Left cardiac atrium (tissue), 4 donors: ENCODE results near the gene DTX4. TPM values are rescaled to one million over a fixed set of nuclear protein-coding genes. Genes with fewer than 3 reads are reported as not detected.
"Not testable (repeated sequence)": the region's sequence is repeated elsewhere in the genome, so short reads cannot be mapped to it uniquely, and the experiment has no call there.

Experiments used
- ATAC-seq, 2 donors: fragments of 200-7000 bp; cut with Tn5 transposase; one replicate each; pipeline ENCODE4 v1.9.1; 2020; ENCODE audit warnings: mild to moderate bottlenecking in 2 of 2, moderate library complexity in 2 of 2
- DNase-seq: peaks from one replicate; pipeline ENCODE4 v3.0.0-alpha.2; 2020
- intact Hi-C, 2 donors: fragments of 100-400 bp; cut with DNase I; formaldehyde crosslinking; loops; one replicate each; pipeline versions ENCODE4 v1.14.1 to v1.15.1; 2022 to 2023
- long read RNA-seq: library from polyadenylated mRNA; unstranded; transcript quantifications from one replicate; pipeline ENCODE4 v2.0.0, GENCODE V29; 2021
- total RNA-seq, 2 donors: library from RNA; stranded (reverse); fragmentation: NEBNext Ultra II Directional; extraction: Animal tissue kit (Norgen Biotek cat#: 25700); gene quantifications; one replicate each; pipeline ENCODE4 v1.2.1, GENCODE V29; 2021
- donor health status: DM: no; HTN: yes; CAD: no.
- donor health status: DM: no; HTN: yes; CAD: no; lungs with severe emphysema.
- donor health status: DM: yes; HTN: yes; CAD: no.
- donor health status: Dilated cardiomyopathy.

The DTX4 gene
- total RNA-seq, result 1 to 10 TPM; 3.6 to 5.0 TPM
- long read RNA-seq, partial matches to known transcripts, result 1 of 1 reads
- long read RNA-seq, other reads (novel, unspliced or antisense), result 0 of 1 reads

GRCh38 chr11:59171508-59172322, at the start of gene DTX4:
TSS of gene DTX4 (plus strand) at chr11:59172132. CDS start at chr11:59172596, 464 bp downstream.
- DNase-seq (peak; percentile 95), ATAC-seq (peak; percentile 92)
- intact Hi-C loops, result loop anchor here (1.0 to 10.0 kb wide), 5 partner anchors 36 to 503 kb away; no protein-coding TSS in a partner anchor

GRCh38 chr11:59135648-59136461, 36.1 kb upstream of the DTX4 start:
- ATAC-seq (peak; percentile 97 to 98), DNase-seq (peak; percentile 84)
- intact Hi-C loops, result loop anchor here in 1 of 2 donors (5.0 to 10.0 kb wide), 2 partner anchors 39 to 461 kb away; no protein-coding TSS in a partner anchor

- not testable (repeated sequence) for ATAC-seq, DNase-seq
- intact Hi-C loops, result loop anchor here in 1 of 2 donors (5.0 to 10.0 kb wide), 2 partner anchors 39 to 462 kb away; no protein-coding TSS in a partner anchor
Measured at GRCh38 chr11:59136551-59136950, 35.4 kb upstream of the DTX4 start.

- DNase-seq, result no peak
- no peak for ATAC-seq
- intact Hi-C loops, result loop anchor here in 1 of 2 donors (5.0 to 10.0 kb wide), 2 partner anchors 40 to 462 kb away; no protein-coding TSS in a partner anchor
Measured at GRCh38 chr11:59137190-59137589, 34.7 kb upstream of the DTX4 start.

GRCh38 chr11:59138643-59139042, 33.3 kb upstream of the DTX4 start:
- no peak for ATAC-seq

GRCh38 chr11:59141191-59141590, 30.7 kb upstream of the DTX4 start:
- DNase-seq (no peak), ATAC-seq (no peak)
- intact Hi-C loops, result loop anchor here in 1 of 2 donors (10.0 kb wide), 1 partner anchor 556 kb away; no protein-coding TSS in a partner anchor

More at GRCh38 chr11:59138643-59139042, 33.3 kb upstream of the DTX4 start:
- no peak for DNase-seq
- intact Hi-C loops, result loop anchor here in 1 of 2 donors (5.0 to 10.0 kb wide), 2 partner anchors 41 to 464 kb away; no protein-coding TSS in a partner anchor

- intact Hi-C loops, result loop anchor here in 1 of 2 donors (10.0 kb wide), 1 partner anchor 557 kb away; no protein-coding TSS in a partner anchor
- no peak for ATAC-seq
Measured at GRCh38 chr11:59141673-59142460, 30.1 kb upstream of the DTX4 start.

GRCh38 chr11:59142530-59143507, 29.1 kb upstream of the DTX4 start, which contains the start of gene FAM111A:
TSS of gene FAM111A (plus strand) at chr11:59142856. CDS start at chr11:59148873, 6,017 bp downstream.
- peak; percentile 94 to 95 for ATAC-seq
- intact Hi-C loops, result loop anchor here in 1 of 2 donors (10.0 kb wide), 1 partner anchor 558 kb away; no protein-coding TSS in a partner anchor
- peak; percentile 90 for DNase-seq

More at GRCh38 chr11:59141673-59142460, 30.1 kb upstream of the DTX4 start:
- DNase-seq, result no peak

- intact Hi-C loops, result loop anchor here in 1 of 2 donors (10.0 kb wide), 1 partner anchor 559 kb away; no protein-coding TSS in a partner anchor
- DNase-seq (no peak), ATAC-seq (no peak)
Measured at GRCh38 chr11:59144096-59144495, 27.8 kb upstream of the DTX4 start.

GRCh38 chr11:59144579-59145345, 27.2 kb upstream of the DTX4 start:
- ATAC-seq, result peak; percentile 51 to 79
- peak; percentile 80 for DNase-seq
- intact Hi-C loops, result loop anchor here in 1 of 2 donors (10.0 kb wide), 1 partner anchor 560 kb away; no protein-coding TSS in a partner anchor

GRCh38 chr11:59145534-59145933, 26.4 kb upstream of the DTX4 start:
- DNase-seq, result no peak
- intact Hi-C loops, result loop anchor here in 1 of 2 donors (10.0 kb wide), 1 partner anchor 561 kb away; no protein-coding TSS in a partner anchor
- peak in 1 of 2 donors; percentile 14 for ATAC-seq

- intact Hi-C loops, result no loop called here
- ATAC-seq (no peak), DNase-seq (no peak)
Measured at GRCh38 chr11:59151761-59152160, 20.2 kb upstream of the DTX4 start.

- no peak for DNase-seq
- no peak for ATAC-seq
- intact Hi-C loops, result no loop called here
Measured at GRCh38 chr11:59152312-59152951, 19.5 kb upstream of the DTX4 start.

GRCh38 chr11:59154610-59155009, 17.3 kb upstream of the DTX4 start:
- intact Hi-C loops, result no loop called here
- DNase-seq (no peak), ATAC-seq (no peak)

- ATAC-seq (no peak), DNase-seq (no peak)
- intact Hi-C loops, result no loop called here
Measured at GRCh38 chr11:59157433-59157832, 14.5 kb upstream of the DTX4 start.
